ENCODE results near the gene SEC14L1.

SEC14L1 gene

DNA sequence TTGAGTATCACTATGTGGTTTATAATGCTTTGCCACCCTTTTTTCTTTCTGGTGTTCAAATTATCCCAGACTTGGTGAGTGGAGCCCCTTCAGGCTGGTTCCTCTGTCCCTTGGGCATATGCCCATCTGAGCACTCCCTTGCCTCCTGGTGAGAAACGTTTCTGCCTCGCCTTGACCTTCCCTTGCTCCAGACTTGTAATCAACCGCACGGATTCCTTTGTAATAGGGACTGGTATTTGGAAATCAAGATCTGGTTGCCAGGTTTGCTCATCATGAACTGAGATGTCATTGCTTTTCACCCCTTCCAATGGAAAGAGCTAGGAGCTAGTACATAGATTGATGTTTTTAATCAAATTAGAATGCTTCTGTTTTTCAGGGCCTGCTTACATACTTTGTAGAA is 43.7 kb downstream of the SEC14L1 start:
- TF ChIP-seq, protein P1, sequence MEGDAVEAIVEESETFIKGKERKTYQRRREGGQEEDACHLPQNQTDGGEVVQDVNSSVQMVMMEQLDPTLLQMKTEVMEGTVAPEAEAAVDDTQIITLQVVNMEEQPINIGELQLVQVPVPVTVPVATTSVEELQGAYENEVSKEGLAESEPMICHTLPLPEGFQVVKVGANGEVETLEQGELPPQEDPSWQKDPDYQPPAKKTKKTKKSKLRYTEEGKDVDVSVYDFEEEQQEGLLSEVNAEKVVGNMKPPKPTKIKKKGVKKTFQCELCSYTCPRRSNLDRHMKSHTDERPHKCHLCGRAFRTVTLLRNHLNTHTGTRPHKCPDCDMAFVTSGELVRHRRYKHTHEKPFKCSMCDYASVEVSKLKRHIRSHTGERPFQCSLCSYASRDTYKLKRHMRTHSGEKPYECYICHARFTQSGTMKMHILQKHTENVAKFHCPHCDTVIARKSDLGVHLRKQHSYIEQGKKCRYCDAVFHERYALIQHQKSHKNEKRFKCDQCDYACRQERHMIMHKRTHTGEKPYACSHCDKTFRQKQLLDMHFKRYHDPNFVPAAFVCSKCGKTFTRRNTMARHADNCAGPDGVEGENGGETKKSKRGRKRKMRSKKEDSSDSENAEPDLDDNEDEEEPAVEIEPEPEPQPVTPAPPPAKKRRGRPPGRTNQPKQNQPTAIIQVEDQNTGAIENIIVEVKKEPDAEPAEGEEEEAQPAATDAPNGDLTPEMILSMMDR (conservative IDR thresholded peaks at IDR 0.05): no peak
- no peak for TF ChIP-seq ZFX (IDR thresholded peaks at IDR 0.05)
- no peak overlapping the region for H3K27ac ChIP-seq

DNA sequence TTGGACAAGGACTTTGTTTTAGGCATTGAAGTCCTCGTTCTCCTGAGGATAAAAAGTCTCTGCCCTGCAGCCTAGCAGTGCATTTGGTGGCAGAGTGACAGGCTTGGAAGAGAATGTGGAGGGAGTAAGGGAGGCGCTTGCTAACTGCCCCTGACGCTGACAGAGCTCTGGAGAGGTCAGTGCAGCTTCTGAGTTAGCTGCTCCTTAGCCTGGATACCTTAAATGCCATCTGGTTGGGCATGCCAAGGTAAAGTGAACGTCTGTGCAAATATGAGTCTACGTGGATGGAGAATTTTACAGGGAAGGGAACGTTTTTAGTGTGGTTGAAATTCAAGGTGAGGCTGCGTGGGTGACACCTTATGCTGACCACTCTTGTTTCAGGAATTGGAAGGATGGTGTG is 44.4 kb downstream of the SEC14L1 start:
- TF ChIP-seq ZFX (IDR thresholded peaks at IDR 0.05): no peak
- TF ChIP-seq, protein P1 (conservative IDR thresholded peaks at IDR 0.05): no peak
- H3K27ac ChIP-seq: no peak overlapping the region

DNA sequence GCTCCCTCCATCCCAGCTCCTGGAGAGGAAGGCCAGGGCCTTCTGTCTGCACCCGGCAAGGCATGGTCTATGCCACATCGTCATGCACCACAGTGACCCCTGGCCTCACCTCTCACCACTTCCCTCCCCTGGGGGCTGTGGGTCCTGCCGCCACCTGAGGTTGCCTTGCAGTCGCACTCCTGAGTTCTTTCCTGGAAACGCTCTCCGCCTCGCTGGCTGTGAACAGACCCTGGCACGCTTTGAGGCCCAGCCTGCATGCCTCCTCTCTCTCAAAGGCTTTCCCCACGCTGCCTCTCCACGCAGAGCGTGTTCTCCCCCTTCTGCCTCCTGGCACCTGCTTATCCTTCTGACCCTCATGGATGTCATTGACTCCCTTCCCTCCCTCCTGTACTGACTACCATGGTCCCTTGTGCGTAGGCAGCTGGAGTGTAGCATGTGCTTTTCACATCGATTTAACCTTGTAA is 45.4 kb downstream of the SEC14L1 start:
- TF ChIP-seq, protein P1 (conservative IDR thresholded peaks at IDR 0.05): no peak
- TF ChIP-seq ZFX (IDR thresholded peaks at IDR 0.05): no peak
- H3K27ac ChIP-seq: no peak overlapping the region

DNA sequence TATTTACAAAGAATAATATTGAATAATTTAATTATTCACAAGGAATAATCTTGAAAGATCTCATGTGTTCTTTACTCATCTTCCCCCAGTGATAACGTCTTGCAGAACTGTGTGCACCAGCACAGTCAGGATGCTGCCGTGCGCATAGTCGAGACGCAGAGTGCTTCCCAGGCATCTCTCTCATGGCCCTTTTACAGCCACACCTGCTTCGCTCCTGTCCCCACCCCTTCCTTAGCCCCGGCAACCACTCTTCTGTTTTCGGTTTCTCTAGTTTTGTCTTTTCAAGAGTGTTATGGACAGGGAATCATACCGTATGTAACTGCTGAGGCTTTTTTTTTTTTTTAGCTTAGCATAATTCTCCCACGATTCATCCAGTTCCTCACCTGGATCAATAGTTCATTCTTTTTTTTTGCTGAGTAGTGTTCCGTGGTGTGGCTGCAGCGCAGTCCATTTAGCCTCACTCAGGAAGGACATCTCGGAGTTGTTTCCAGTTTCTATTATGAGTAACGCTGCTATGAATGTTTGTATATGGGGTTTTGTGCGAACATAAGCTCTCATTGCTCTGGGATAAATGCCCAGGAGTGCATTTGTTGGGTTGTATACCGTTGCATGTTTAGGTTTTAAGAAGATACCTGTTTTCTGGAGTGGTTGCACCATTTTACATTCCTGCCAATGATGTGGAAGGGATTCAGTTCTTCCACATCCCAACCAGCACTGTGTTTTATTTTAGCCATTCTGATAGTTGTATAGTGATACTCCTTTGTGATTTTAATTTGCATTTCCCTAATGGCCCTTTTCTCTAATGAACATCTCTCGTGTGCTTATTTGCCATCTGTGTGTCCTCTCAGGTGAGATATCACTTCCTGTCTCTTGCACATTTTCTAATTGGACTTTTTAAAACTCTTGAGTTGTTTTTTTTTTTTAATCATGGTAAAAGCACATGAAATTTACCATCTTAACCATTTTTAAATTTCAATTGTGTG is 47.6 kb downstream of the SEC14L1 start:
- TF ChIP-seq ZFX (IDR thresholded peaks at IDR 0.05): no peak
- TF ChIP-seq, protein P1 (conservative IDR thresholded peaks at IDR 0.05): no peak
- no peak overlapping the region for H3K27ac ChIP-seq

DNA sequence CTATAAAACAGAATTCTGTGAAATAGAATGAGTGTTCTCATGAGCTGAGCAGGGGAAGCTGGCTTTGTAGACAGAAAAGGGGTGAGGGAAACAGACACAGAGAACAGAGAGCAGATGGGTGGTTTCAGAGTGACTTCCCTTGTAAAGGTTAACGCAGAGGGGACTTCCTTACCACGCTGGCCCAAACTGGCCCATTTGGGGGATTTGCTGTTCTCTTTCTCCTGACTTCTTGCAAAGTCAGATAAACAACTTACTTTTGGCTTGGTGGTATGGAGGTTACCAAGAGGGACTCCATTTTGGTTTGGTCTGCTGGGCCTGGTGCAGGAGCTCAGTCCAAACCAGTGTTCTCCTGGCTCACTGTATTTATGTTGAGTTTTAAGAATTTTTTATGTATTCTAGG is 48.4 kb downstream of the SEC14L1 start:
- H3K27ac ChIP-seq: no peak overlapping the region
- TF ChIP-seq, protein P1 (conservative IDR thresholded peaks at IDR 0.05): no peak
- TF ChIP-seq ZFX (IDR thresholded peaks at IDR 0.05): no peak

DNA sequence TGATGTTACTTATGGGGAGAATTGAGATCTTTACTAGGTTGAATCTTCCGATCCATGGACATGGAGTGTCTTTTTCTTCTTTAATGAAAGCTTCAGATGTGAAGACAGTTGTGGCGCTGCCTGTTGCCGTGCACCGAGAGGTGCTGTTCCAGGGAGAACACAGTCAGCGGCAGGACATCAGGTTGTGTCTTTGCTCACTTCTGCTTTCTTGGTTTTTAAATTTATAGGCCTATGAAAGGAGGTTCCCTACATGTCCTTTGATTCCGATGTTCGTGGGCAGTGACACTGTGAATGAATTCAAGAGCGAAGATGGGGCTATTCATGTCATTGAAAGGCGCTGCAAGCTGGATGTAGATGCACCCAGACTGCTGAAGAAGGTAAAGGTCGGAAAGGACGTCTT is 49.8 kb downstream of the SEC14L1 start:
- no peak overlapping the region for H3K27ac ChIP-seq
- no peak for TF ChIP-seq ZFX (IDR thresholded peaks at IDR 0.05)

DNA sequence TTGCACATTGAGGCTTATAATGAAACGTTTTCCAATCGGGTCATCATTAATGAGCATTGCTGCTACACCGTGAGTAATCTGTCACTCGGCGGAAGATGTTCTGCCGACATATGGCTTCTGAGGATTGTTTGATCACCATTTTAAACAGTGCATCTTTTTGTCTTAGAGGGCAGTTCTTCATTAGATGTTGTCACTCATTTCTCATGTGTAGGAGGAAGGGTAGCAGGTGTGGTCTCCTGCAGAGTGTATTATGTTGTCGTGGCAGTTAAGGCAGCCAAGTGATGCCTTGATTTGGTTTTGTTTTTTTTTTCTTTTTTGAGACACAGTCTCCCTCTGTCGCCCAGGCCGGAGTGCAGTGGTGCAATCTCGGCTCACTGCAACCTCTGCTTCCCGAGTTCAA is 50.5 kb downstream of the SEC14L1 start:
- no peak for TF ChIP-seq ZFX (IDR thresholded peaks at IDR 0.05)
- TF ChIP-seq, protein P1 (conservative IDR thresholded peaks at IDR 0.05): no peak
- no peak overlapping the region for H3K27ac ChIP-seq

Measured in C4-2B (cell line).